Lower leg skin (tissue), 4 donors: ENCODE results near the gene FBXO36. TPM values are rescaled to one million over a fixed set of nuclear protein-coding genes. Genes with fewer than 3 reads are reported as not detected.
A peak's percentile ranks its signal among the peaks of the same experiment; 100 is the strongest.

ENCODE experiments used
- DNase-seq, 2 donors: peaks; one replicate each; pipeline ENCODE4 v3.0.0-alpha.2; 2019; ENCODE audit warnings: low spot score in 2 of 2
- H3K4me3 ChIP-seq: fragments of 200-600 bp; sonication (generic); 2 replicates; pipeline ENCODE4 v1.5.1; 2017; ENCODE audit warnings: mild to moderate bottlenecking, low read depth; ENCODE audit not compliant: poor library complexity, severe bottlenecking
- CTCF ChIP-seq, 3 donors: fragments of 450-650 bp; IDR thresholded peaks; one replicate each; pipeline ENCODE4 v1.5.1; 2016; ENCODE audit warnings: antibody characterized with exemption in 3 of 3, mild to moderate bottlenecking in 3 of 3, moderate library complexity in 2 of 3
- POLR2A ChIP-seq, 2 donors: fragments of 450-650 bp; IDR thresholded peaks; one replicate each; pipeline ENCODE4 v1.6.1; 2016 to 2017; ENCODE audit warnings: antibody characterized with exemption in 2 of 2, mild to moderate bottlenecking in 1 of 2, moderate library complexity in 1 of 2
- WGBS, 2 donors: methylation state at CpG; one replicate each; pipeline ENCODE4 v1.1.5; 2018; 5-methylcytosine and 5-hydroxymethylcytosine counted together
- intact Hi-C: fragments of 100-400 bp; cut with DNase I; formaldehyde crosslinking; loops from one replicate; pipeline ENCODE4 v1.15.0; 2023; ENCODE audit warnings: low total_unique reads
- total RNA-seq, 4 donors: library from RNA; depleted of rRNA; stranded (reverse); fragments of >200 nt; gene quantifications; one replicate each; pipeline ENCODE4 v1.1.0, GENCODE V29; 2016

FBXO36 gene
- total RNA-seq, 4 donors from 2014 or later = 3.4 to 6.8 (median 5.4) TPM

GRCh38 chr2:229993236-229993635, 70.9 kb downstream of the FBXO36 start:
- 85 to 86% methylated on average over 6 of the region's 6 CpGs for WGBS, 2 donors
- intact Hi-C loops = no loop called here
- DNase-seq = no peak
- TF ChIP-seq CTCF (IDR thresholded peaks at IDR 0.05) (no peak), POLR2A (IDR thresholded peaks at IDR 0.05) (no peak)
- H3K4me3 ChIP-seq = no peak overlapping the region

GRCh38 chr2:229996320-229996719, 74.0 kb downstream of the FBXO36 start:
- no peak for DNase-seq
- intact Hi-C loops = no loop called here
- TF ChIP-seq POLR2A (IDR thresholded peaks at IDR 0.05) (no peak), CTCF (IDR thresholded peaks at IDR 0.05) (no peak)
- H3K4me3 ChIP-seq = no peak overlapping the region
- 62 to 67% methylated on average over 4 of the region's 4 CpGs for WGBS, 2 donors

DNA sequence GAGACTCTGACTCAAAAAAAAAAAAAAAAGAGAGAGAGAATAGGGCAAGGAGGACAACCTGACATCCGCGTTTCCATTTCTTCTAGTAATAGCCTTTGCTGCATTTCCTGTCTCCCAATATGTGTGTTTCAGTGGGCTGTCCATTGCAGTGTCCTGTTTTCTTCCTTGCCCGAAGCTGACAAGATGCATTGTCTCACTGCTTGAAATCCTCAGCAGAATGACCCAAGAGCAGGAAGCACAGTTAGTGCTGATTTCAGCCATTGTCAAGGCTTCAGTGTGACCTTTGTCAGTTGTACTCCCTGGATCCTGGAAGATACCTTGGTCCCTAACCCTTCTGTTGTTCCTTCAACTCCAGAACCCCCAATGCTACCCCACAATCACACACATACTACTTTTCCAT, 75.3 kb downstream of the FBXO36 start:
- TF ChIP-seq CTCF (IDR thresholded peaks at IDR 0.05) = no peak
- TF ChIP-seq POLR2A (IDR thresholded peaks at IDR 0.05) = no peak
- H3K4me3 ChIP-seq = no peak overlapping the region
- no peak for DNase-seq
- intact Hi-C loops = no loop called here
- 86 to 96% methylated on average over 3 of the region's 3 CpGs for WGBS, 2 donors

GRCh38 chr2:230000118-230000841, 78.0 kb downstream of the FBXO36 start:
- intact Hi-C loops = loop anchor here (2.0 kb wide), 1 partner anchor 153 kb away; no protein-coding TSS in a partner anchor
- no peak overlapping the region for H3K4me3 ChIP-seq
- DNase-seq = no peak
- 76 to 87% methylated on average over 6 of the region's 6 CpGs for whole genome bisulfite sequencing, 2 donors
- no peak for TF ChIP-seq CTCF (IDR thresholded peaks at IDR 0.05)
- TF ChIP-seq POLR2A (IDR thresholded peaks at IDR 0.05) = no peak

- intact Hi-C loops = loop anchor here (5.0 kb wide), 1 partner anchor 604 kb away; no protein-coding TSS in a partner anchor
- TF ChIP-seq CTCF (IDR thresholded peaks at IDR 0.05) (peak in 1 of 3 donors; percentile 28), POLR2A (IDR thresholded peaks at IDR 0.05) (no peak)
- WGBS, 2 donors = 56% methylated on average over 12 of the region's 12 CpGs
These were observed 85.8 kb downstream of the FBXO36 start for GRCh38 chr2:230007931-230008707.

More at GRCh38 chr2:230007931-230008707, 85.8 kb downstream of the FBXO36 start:
- no peak overlapping the region for H3K4me3 ChIP-seq
- DNase-seq = peak; percentile 62 to 95
